HG03378 (cell line): ENCODE results near the gene P2RY6.

Source experiments
- ATAC-seq: cut with Tn5 transposase; IDR thresholded peaks from one replicate; pipeline ENCODE4 v1.9.1; 2021; ENCODE audit warnings: mild to moderate bottlenecking, moderate library complexity; ENCODE audit not compliant: unreplicated experiment

The P2RY6 gene

GRCh38 chr11:73295241-73295995, 23.3 kb downstream of the P2RY6 start:
- no peak for ATAC-seq

GRCh38 chr11:73295996-73296318, 23.8 kb downstream of the P2RY6 start:
- ATAC-seq: no peak

- no peak for ATAC-seq
These were observed 24.5 kb downstream of the P2RY6 start for GRCh38 chr11:73296501-73297230.

GRCh38 chr11:73297231-73297590, 25.1 kb downstream of the P2RY6 start:
- ATAC-seq: no peak

- ATAC-seq: no peak
These were observed 25.6 kb downstream of the P2RY6 start for GRCh38 chr11:73297702-73298101.

- ATAC-seq: no peak
These were observed 26.1 kb downstream of the P2RY6 start for GRCh38 chr11:73298233-73298632.

GRCh38 chr11:73299751-73300150, 27.6 kb downstream of the P2RY6 start:
- no peak for ATAC-seq

GRCh38 chr11:73306069-73306841, 34.1 kb downstream of the P2RY6 start:
- ATAC-seq: no peak

GRCh38 chr11:73306977-73307322, 34.8 kb downstream of the P2RY6 start:
- no peak for ATAC-seq

- peak; percentile 42 for ATAC-seq
These were observed 35.3 kb downstream of the P2RY6 start for GRCh38 chr11:73307323-73308002.

- peak; percentile 18 for ATAC-seq
These were observed 36.1 kb downstream of the P2RY6 start, which contains the start of gene ARHGEF17 for GRCh38 chr11:73308003-73308960. Gene ARHGEF17, plus strand, starts transcription at chr11:73308276. Its CDS starts 363 bp downstream, at chr11:73308639.

GRCh38 chr11:73308961-73309919, 37.1 kb downstream of the P2RY6 start:
- no peak for ATAC-seq

GRCh38 chr11:73310076-73310475, 37.9 kb downstream of the P2RY6 start:
- ATAC-seq: no peak

- ATAC-seq: no peak
These were observed 38.7 kb downstream of the P2RY6 start for GRCh38 chr11:73310661-73311393.

- no peak for ATAC-seq
These were observed 39.3 kb downstream of the P2RY6 start for GRCh38 chr11:73311394-73311869.

- ATAC-seq: no peak
These were observed 39.9 kb downstream of the P2RY6 start for GRCh38 chr11:73312036-73312435.

GRCh38 chr11:73312851-73313327, 40.8 kb downstream of the P2RY6 start:
- ATAC-seq: no peak

- no peak for ATAC-seq
These were observed 41.5 kb downstream of the P2RY6 start for GRCh38 chr11:73313652-73314051.
